Hepatocyte (in vitro differentiated cells): ENCODE results near the gene EXOC6B.

Experiments used
- CTCF ChIP-seq: fragments of 200-600 bp; sonication (generic); IDR thresholded peaks from 2 replicates; pipeline ENCODE4 v1.5.1; 2016; ENCODE audit warnings: antibody characterized with exemption, mild to moderate bottlenecking; ENCODE audit not compliant: poor library complexity
- EZH2 ChIP-seq: fragments of 200-600 bp; sonication (generic); IDR thresholded peaks from 2 replicates; pipeline ENCODE4 v1.6.1; 2016; ENCODE audit warnings: antibody characterized with exemption, mild to moderate bottlenecking, borderline replicate concordance
- EZH2phosphoT487 ChIP-seq: fragments of 200-600 bp; sonication (generic); IDR thresholded peaks from one replicate; pipeline ENCODE4 v1.6.1; 2018; ENCODE audit warnings: antibody characterized with exemption, mild to moderate bottlenecking, low read depth, moderate library complexity; ENCODE audit not compliant: unreplicated experiment, severe bottlenecking

GRCh38 chr2:72863046-72863445, 37.2 kb upstream of the EXOC6B start:
- TF ChIP-seq CTCF (no peak), EZH2 (no peak), EZH2phosphoT487 (no peak)
